ENCODE results near the gene RGL4. TPM values are rescaled to one million over a fixed set of nuclear protein-coding genes. Genes with fewer than 3 reads are reported as not detected.
A peak's percentile ranks its signal among the peaks of the same experiment; 100 is the strongest.

Gene RGL4
- total RNA-seq, 3 donors from 2014 or later = 2.0 TPM; not detected in 2

DNA sequence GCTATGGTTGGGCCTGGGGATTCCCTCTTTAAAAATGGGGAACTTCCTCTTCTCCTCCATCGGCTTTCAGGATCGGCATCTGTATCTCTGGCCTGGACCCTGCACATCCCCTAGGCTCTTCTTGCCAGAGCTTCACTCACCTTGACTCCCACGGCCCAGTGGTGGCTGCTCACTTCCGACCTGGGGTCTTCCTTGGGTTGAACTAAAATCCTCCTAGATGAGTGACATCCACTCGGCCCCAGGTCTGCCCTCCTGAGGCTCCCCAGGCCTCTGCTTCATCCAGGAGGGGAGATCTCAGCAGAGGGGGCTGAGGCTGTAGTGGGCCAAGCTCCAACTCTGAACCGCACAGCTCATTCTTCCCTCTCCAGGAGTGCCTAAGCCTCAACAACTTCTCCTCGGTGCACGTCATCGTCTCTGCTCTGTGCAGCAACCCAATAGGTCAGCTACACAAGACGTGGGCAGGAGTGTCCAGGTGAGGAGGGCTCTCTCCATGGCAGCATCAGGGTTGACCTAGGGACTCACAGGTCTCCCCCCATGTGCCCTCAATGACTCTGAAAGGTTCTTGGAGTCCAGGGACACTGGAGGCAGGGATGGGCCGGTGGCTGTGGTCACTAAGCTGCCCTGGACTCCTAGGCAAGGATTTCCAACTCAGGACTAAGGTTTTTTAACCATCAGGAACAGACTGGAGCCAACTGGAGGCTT lies 3.3 kb downstream of the RGL4 start:
- TF ChIP-seq POLR2A (IDR thresholded peaks at IDR 0.05) = no peak
- TF ChIP-seq, protein P1, sequence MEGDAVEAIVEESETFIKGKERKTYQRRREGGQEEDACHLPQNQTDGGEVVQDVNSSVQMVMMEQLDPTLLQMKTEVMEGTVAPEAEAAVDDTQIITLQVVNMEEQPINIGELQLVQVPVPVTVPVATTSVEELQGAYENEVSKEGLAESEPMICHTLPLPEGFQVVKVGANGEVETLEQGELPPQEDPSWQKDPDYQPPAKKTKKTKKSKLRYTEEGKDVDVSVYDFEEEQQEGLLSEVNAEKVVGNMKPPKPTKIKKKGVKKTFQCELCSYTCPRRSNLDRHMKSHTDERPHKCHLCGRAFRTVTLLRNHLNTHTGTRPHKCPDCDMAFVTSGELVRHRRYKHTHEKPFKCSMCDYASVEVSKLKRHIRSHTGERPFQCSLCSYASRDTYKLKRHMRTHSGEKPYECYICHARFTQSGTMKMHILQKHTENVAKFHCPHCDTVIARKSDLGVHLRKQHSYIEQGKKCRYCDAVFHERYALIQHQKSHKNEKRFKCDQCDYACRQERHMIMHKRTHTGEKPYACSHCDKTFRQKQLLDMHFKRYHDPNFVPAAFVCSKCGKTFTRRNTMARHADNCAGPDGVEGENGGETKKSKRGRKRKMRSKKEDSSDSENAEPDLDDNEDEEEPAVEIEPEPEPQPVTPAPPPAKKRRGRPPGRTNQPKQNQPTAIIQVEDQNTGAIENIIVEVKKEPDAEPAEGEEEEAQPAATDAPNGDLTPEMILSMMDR (IDR thresholded peaks at IDR 0.05) = no peak
- H3K4me3 ChIP-seq = no peak overlapping the region
- peak in 1 of 2 donors; percentile 31 for DNase-seq (ENCODE audit: low spot score in 2 of 2)
- intact Hi-C loops (cut with DNase I; ENCODE audit: low total_unique reads) = loop anchor here (5.0 kb wide), 1 partner anchor 528 kb away; no protein-coding TSS in a partner anchor
- H3K4me1 ChIP-seq = no peaks in the 10 kb centered on the region
- no peaks in the 10 kb centered on the region for H3K36me3 ChIP-seq
- H3K27ac ChIP-seq = no peak overlapping the region
- H3K9me3 ChIP-seq = no peaks in the 10 kb centered on the region
- no peaks in the 10 kb centered on the region for H3K27me3 ChIP-seq

DNA sequence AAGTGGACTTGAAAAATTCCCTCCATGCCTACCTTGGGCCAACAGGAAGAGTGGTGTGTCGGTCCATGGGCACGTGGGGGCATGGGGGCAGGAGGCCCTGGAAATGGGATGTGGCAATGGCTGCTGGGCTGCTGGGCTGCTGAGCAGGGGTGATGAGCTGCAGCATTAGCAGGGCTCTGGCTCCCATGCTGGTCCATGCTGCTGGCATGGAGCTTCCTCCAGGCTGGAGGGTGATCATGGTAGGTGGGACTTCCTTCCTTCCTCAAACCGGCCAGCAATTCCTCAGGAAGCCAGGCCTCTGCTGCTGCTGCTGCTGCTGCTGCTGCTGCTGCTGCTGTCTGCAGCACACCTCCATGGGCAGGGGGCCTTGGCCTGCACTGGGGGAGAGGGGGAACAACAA lies 4.3 kb downstream of the RGL4 start:
- TF ChIP-seq POLR2A (IDR thresholded peaks at IDR 0.05) = no peak
- no peak for TF ChIP-seq POLR2AphosphoS5 (IDR thresholded peaks at IDR 0.05)
- TF ChIP-seq, protein P1 (IDR thresholded peaks at IDR 0.05) = no peak
- H3K27ac ChIP-seq = no peak overlapping the region
- no peaks in the 10 kb centered on the region for H3K4me1 ChIP-seq
- DNase-seq (ENCODE audit: low spot score in 2 of 2) = peak in 1 of 2 donors; percentile 24
- no peaks in the 10 kb centered on the region for H3K27me3 ChIP-seq
- no peaks in the 10 kb centered on the region for H3K36me3 ChIP-seq
- H3K4me3 ChIP-seq = no peak overlapping the region
- intact Hi-C loops (cut with DNase I; ENCODE audit: low total_unique reads) = no loop called here
- H3K9me3 ChIP-seq = no peaks in the 10 kb centered on the region

DNA sequence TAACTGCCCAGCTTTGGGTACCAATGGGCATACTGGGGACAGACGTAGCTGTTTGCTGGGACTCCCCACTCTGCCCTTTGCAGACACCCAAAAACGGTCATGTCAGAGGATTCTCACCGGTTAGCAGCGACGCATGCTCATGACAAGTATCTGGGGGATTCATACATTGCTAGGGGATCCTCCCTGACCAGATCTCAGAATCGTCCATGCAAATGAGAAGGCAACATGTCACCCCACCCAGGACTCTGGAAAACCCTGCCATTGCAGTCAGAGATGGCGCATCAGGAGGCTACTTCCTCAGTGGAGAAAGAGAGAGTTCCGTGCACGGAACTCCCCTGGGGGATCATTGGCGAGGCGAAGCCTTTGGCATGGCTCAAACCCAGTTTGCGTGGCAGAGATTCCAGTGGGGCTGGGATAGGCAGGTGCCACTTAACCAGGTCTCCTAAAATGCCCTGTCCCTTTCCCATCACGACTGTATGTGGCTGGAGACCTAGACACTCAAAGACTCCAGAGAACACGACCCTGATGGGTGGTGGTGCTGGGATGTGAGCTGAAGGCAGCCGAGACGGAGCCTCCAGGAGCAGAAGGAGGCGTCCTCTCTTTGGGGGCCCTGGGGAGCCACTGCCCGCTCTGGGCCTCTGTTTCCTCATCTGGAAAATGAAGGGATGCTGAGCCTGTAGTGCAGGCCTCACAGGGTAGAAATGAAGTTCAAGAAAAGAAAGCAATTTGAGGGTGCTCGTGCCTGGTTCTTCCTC lies 4.9 kb downstream of the RGL4 start:
- peak in 1 of 2 donors; percentile 39 for DNase-seq (ENCODE audit: low spot score in 2 of 2)
- Histone ChIP-seq H3K4me3 (no peak overlapping the region), H3K27ac (peak overlapping the region in 1 of 2 donors; percentile 19), H3K27me3 (no peaks in the 10 kb centered on the region), H3K36me3 (no peaks in the 10 kb centered on the region), H3K4me1 (no peaks in the 10 kb centered on the region), H3K9me3 (no peaks in the 10 kb centered on the region)
- TF ChIP-seq POLR2A (IDR thresholded peaks at IDR 0.05) = no peak
- no peak for TF ChIP-seq POLR2AphosphoS5 (IDR thresholded peaks at IDR 0.05)
- TF ChIP-seq, protein P1 (IDR thresholded peaks at IDR 0.05) = no peak
- intact Hi-C loops (cut with DNase I; ENCODE audit: low total_unique reads) = no loop called here

DNA sequence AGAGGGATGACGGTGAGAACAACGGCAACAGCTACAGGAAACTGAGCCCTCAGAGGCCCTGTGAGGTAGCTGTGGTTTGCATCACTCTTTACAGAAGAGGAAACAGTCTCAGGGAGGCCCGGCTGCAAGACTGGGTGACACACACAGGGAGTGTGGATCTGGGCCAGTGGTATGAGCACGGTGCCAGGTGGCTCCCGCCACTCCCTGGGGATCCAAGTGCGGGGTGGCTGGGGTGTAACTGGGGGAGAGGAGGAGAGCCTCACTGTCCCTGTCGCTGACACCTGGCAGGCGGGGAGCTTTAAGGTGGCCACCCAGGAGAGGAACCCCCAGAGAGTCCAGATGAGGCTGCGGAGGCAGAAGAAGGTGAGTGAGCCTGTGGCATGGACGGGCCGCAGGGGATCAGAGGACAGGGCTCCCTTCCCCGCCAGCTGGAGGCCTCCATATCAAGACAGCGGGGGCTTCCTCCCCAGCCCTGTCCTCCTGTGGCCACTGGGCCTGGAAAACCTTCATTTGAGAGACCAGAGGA lies 5.6 kb downstream of the RGL4 start:
- peak in 1 of 2 donors; percentile 46 for DNase-seq (ENCODE audit: low spot score in 2 of 2)
- no peak for TF ChIP-seq POLR2A (IDR thresholded peaks at IDR 0.05)
- TF ChIP-seq, protein P1 (IDR thresholded peaks at IDR 0.05) = no peak
- TF ChIP-seq POLR2AphosphoS5 (IDR thresholded peaks at IDR 0.05) = no peak
- Histone ChIP-seq H3K9me3 (no peaks in the 10 kb centered on the region), H3K36me3 (no peaks in the 10 kb centered on the region), H3K4me1 (no peaks in the 10 kb centered on the region), H3K27ac (no peak overlapping the region), H3K27me3 (no peaks in the 10 kb centered on the region), H3K4me3 (no peak overlapping the region)
- intact Hi-C loops (cut with DNase I; ENCODE audit: low total_unique reads) = no loop called here
